ENCODE results near the gene TASP1.

DNA sequence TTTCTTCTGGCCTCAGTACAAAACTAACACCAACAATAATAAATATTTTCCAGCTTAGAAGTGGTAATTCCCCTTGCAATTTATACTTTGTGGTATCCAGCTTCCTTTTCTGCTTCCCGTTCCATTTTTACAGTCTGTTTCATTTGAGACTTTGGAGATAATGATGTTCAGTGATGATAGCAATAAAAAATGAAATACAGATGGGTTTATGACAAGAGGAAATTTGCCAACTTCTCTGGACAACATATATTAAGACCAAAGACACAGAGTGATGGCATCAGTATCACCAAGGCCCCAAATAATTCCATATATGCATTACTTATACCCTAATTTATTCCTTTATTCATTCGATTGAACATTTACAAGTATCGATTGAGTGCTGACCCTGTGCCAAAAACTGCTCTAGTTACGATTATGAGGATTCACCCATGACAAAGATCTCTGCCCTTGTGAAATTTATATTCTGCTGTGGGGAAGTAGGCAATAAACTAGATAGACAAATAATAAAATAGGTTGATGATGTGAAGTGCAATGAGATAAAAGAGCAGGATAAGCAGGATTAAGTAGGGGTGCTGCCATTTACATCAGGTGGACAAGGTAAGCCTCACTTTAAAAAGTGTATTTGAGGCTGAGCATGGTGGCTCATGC lies 18.1 kb upstream of the TASP1 start:
- TF ChIP-seq, protein P1, sequence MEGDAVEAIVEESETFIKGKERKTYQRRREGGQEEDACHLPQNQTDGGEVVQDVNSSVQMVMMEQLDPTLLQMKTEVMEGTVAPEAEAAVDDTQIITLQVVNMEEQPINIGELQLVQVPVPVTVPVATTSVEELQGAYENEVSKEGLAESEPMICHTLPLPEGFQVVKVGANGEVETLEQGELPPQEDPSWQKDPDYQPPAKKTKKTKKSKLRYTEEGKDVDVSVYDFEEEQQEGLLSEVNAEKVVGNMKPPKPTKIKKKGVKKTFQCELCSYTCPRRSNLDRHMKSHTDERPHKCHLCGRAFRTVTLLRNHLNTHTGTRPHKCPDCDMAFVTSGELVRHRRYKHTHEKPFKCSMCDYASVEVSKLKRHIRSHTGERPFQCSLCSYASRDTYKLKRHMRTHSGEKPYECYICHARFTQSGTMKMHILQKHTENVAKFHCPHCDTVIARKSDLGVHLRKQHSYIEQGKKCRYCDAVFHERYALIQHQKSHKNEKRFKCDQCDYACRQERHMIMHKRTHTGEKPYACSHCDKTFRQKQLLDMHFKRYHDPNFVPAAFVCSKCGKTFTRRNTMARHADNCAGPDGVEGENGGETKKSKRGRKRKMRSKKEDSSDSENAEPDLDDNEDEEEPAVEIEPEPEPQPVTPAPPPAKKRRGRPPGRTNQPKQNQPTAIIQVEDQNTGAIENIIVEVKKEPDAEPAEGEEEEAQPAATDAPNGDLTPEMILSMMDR (IDR thresholded peaks at IDR 0.05), result no peak
- TF ChIP-seq ZFX (IDR thresholded peaks at IDR 0.05; ENCODE audit: borderline replicate concordance), result no peak
